Hepatocyte (in vitro differentiated cells): ENCODE measurements around the gene TK2. TPM values are rescaled to one million over a fixed set of nuclear protein-coding genes. Genes with fewer than 3 reads are reported as not detected.

Experiments
- DNase-seq: peaks from one replicate; pipeline ENCODE4 v3.0.0-alpha.2; 2016; ENCODE audit warnings: low spot score
- H2AFZ ChIP-seq: fragments of 200-600 bp; sonication (generic); 2 replicates; pipeline ENCODE4 v1.6.0; 2016; ENCODE audit warnings: antibody characterized with exemption, mild to moderate bottlenecking
- H3K27ac ChIP-seq: fragments of 200-600 bp; sonication (generic); 2 replicates; pipeline ENCODE4 v1.5.1; 2016; ENCODE audit warnings: mild to moderate bottlenecking
- H3K27me3 ChIP-seq: fragments of 200-600 bp; sonication (generic); 2 replicates; pipeline ENCODE4 v1.6.1; 2016
- H3K36me3 ChIP-seq: fragments of 200-600 bp; sonication (generic); replicated peaks from 2 replicates; pipeline ENCODE4 v1.5.1; 2016; ENCODE audit warnings: low read depth; ENCODE audit not compliant: insufficient read depth
- H3K4me1 ChIP-seq: fragments of 200-600 bp; sonication (generic); 2 replicates; pipeline ENCODE4 v1.5.1; 2016; ENCODE audit warnings: mild to moderate bottlenecking, moderate library complexity; ENCODE audit not compliant: insufficient read depth
- H3K4me2 ChIP-seq: fragments of 200-600 bp; sonication (generic); 2 replicates; pipeline ENCODE4 v1.6.0; 2016
- H3K4me3 ChIP-seq: fragments of 200-600 bp; sonication (generic); 2 replicates; pipeline ENCODE4 v1.5.1; 2016; ENCODE audit warnings: mild to moderate bottlenecking
- H3K79me2 ChIP-seq: fragments of 200-600 bp; sonication (generic); 2 replicates; pipeline ENCODE4 v1.6.0; 2017; ENCODE audit warnings: mild to moderate bottlenecking
- H3K9me2 ChIP-seq: fragments of 200-600 bp; sonication (generic); replicated peaks from 2 replicates; pipeline ENCODE4 v1.6.0; 2017; ENCODE audit warnings: mild to moderate bottlenecking; ENCODE audit not compliant: insufficient read depth
- H3K9me3 ChIP-seq: fragments of 200-600 bp; sonication (generic); 2 replicates; pipeline ENCODE4 v1.5.1; 2016; ENCODE audit warnings: low read depth, mild to moderate bottlenecking
- H4K20me1 ChIP-seq: fragments of 200-600 bp; sonication (generic); 2 replicates; pipeline ENCODE4 v1.6.0; 2016; ENCODE audit warnings: mild to moderate bottlenecking; ENCODE audit not compliant: insufficient read depth, poor library complexity, severe bottlenecking
- EZH2 ChIP-seq: fragments of 200-600 bp; sonication (generic); IDR thresholded peaks from 2 replicates; pipeline ENCODE4 v1.6.1; 2016; ENCODE audit warnings: antibody characterized with exemption, mild to moderate bottlenecking, borderline replicate concordance
- EZH2phosphoT487 ChIP-seq: fragments of 200-600 bp; sonication (generic); IDR thresholded peaks from one replicate; pipeline ENCODE4 v1.6.1; 2018; ENCODE audit warnings: antibody characterized with exemption, mild to moderate bottlenecking, low read depth, moderate library complexity; ENCODE audit not compliant: unreplicated experiment, severe bottlenecking
- WGBS: methylation state at CpG from one replicate; pipeline ENCODE4 v1.1.6; 2016; ENCODE audit warnings: low lambda C conversion rate; ENCODE audit errors: missing lambda C conversion rate; 5-methylcytosine and 5-hydroxymethylcytosine counted together
- polyA plus RNA-seq: library from polyadenylated mRNA; unstranded; fragments of >200 nt; fragmentation: Nextera tagmentation; extraction: Ambion mirVana; gene quantifications from 2 replicates; pipeline ENCODE4 v1.2.1, GENCODE V29; 2016
- total RNA-seq: library from RNA; depleted of rRNA; stranded (reverse); fragments of >200 nt; gene quantifications from 2 replicates; pipeline ENCODE4 v1.2.3, GENCODE V29; 2014
- TF ChIP-seq, protein P1 (sequence below): fragments of 200-600 bp; sonication (generic); IDR thresholded peaks from 2 replicates; pipeline ENCODE4 v1.5.1; 2016; ENCODE audit warnings: antibody characterized with exemption, mild to moderate bottlenecking; ENCODE audit not compliant: poor library complexity

TK2 gene
- total and polyA plus RNA-seq, 2 experiments from 2014 or later, result 10.1 to 14.3 TPM

DNA sequence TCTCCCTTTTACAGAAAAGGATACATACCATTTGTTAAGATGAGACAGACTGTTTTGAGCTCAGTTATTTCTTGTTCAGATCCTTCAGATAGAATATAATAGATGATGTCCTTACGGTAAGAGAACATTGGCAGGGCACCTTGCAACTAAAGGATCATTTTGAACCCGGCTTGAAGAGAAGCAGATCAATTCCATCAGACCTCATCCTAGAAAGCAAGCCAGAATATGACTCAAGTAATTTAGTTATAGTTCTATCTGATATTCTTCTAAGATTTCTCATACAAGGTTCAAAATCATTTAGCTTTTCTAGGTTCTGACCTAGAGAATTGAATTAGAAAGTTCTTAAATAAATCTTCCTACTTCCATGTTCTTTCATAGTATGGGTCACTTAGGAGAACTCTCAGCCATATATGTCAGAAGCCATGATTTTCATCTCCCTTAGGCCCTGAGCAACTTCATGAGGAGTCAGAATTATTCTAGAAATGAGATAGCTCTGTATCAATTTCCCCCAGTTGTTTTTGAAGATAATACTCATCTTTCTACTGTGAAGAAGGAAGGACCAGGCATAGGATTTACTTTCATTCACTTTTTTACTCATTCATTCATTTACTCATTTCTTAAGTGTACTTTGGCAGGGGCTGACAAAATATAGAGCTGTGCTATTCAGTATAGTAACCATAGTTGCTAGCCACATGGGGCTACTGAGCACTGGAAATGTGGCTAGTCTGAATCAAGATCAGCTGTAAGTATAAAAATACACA, 13.8 kb upstream of the TK2 start:
- H3K36me3 ChIP-seq, result no peaks in the 10 kb centered on the region
- WGBS, result 96% methylated on average over 2 of the region's 2 CpGs
- no peaks in the 10 kb centered on the region for H3K27me3 ChIP-seq
- H3K27ac ChIP-seq, result no peak overlapping the region
- no peaks in the 10 kb centered on the region for H3K9me2 ChIP-seq
- H3K9me3 ChIP-seq, result no peaks in the 10 kb centered on the region
- no peaks in the 10 kb centered on the region for H4K20me1 ChIP-seq
- no peak for DNase-seq
- no peaks in the 10 kb centered on the region for H3K79me2 ChIP-seq
- no peak overlapping the region for H2AFZ ChIP-seq
- no peaks in the 10 kb centered on the region for H3K4me1 ChIP-seq
- no peak overlapping the region for H3K4me2 ChIP-seq
- no peak overlapping the region for H3K4me3 ChIP-seq
- TF ChIP-seq EZH2 (no peak), EZH2phosphoT487 (no peak)
- TF ChIP-seq, protein P1, sequence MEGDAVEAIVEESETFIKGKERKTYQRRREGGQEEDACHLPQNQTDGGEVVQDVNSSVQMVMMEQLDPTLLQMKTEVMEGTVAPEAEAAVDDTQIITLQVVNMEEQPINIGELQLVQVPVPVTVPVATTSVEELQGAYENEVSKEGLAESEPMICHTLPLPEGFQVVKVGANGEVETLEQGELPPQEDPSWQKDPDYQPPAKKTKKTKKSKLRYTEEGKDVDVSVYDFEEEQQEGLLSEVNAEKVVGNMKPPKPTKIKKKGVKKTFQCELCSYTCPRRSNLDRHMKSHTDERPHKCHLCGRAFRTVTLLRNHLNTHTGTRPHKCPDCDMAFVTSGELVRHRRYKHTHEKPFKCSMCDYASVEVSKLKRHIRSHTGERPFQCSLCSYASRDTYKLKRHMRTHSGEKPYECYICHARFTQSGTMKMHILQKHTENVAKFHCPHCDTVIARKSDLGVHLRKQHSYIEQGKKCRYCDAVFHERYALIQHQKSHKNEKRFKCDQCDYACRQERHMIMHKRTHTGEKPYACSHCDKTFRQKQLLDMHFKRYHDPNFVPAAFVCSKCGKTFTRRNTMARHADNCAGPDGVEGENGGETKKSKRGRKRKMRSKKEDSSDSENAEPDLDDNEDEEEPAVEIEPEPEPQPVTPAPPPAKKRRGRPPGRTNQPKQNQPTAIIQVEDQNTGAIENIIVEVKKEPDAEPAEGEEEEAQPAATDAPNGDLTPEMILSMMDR, result no peak

DNA sequence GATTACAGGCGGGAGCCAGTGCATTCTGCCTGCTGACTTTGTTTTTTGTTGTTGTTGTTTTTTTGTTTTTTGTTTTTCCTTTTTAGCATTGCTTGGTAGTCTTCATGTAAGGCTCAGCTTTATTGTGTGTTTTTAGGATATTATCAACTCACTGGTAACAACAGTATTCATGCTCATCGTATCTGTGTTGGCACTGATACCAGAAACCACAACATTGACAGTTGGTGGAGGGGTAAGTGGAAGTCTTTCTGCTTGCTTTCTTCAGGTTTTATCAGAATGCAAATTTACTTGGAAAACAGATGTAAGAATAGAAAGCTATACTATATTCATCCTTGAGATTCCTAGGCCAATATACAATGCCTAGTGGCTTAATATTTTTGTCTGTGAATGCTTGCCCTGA, 13.1 kb upstream of the TK2 start:
- H3K79me2 ChIP-seq, result no peaks in the 10 kb centered on the region
- TF ChIP-seq, protein P1, result no peak
- TF ChIP-seq EZH2phosphoT487, result no peak
- TF ChIP-seq EZH2, result no peak
- H3K36me3 ChIP-seq, result no peaks in the 10 kb centered on the region
- H4K20me1 ChIP-seq, result no peaks in the 10 kb centered on the region
- no peaks in the 10 kb centered on the region for H3K4me1 ChIP-seq
- no peaks in the 10 kb centered on the region for H3K27me3 ChIP-seq
- no peak for DNase-seq
- no peak overlapping the region for H3K4me2 ChIP-seq
- H3K27ac ChIP-seq, result no peak overlapping the region
- H2AFZ ChIP-seq, result no peak overlapping the region
- H3K9me3 ChIP-seq, result no peaks in the 10 kb centered on the region
- 93% methylated on average over 2 of the region's 2 CpGs for WGBS
- H3K9me2 ChIP-seq, result no peaks in the 10 kb centered on the region
- H3K4me3 ChIP-seq, result no peak overlapping the region

DNA sequence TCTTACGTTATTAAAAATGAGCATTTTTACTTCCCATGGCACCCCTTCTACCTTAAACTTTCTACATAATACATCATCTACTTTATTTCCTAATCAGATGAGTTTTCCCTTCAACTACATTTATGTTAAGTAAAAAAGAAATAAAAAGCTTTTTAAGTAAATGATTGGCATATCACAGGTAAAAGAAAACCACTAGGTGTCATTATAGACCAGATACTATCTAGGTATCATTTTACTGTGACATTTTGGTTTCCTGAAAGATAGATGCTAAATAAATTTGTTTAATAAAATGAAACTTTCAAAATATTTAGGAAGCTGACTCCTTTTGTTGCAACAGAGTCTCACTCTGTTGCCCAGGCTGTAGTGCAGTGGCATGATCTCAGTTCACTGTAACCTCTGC, 12.5 kb upstream of the TK2 start:
- WGBS, result 92% methylated on average over 1 of the region's 1 CpG
- no peak overlapping the region for H3K4me3 ChIP-seq
- no peaks in the 10 kb centered on the region for H3K27me3 ChIP-seq
- no peaks in the 10 kb centered on the region for H3K4me1 ChIP-seq
- H4K20me1 ChIP-seq, result no peaks in the 10 kb centered on the region
- no peak overlapping the region for H3K4me2 ChIP-seq
- DNase-seq, result no peak
- no peak overlapping the region for H3K27ac ChIP-seq
- no peaks in the 10 kb centered on the region for H3K36me3 ChIP-seq
- no peak overlapping the region for H2AFZ ChIP-seq
- no peaks in the 10 kb centered on the region for H3K9me2 ChIP-seq
- no peaks in the 10 kb centered on the region for H3K9me3 ChIP-seq
- H3K79me2 ChIP-seq, result no peaks in the 10 kb centered on the region
- TF ChIP-seq, protein P1, result peak; percentile 29
- TF ChIP-seq EZH2phosphoT487, result no peak
